Measurements from ENCODE around the gene GPR161.

- TF ChIP-seq CTCF (IDR thresholded peaks at IDR 0.05) = no peak
- TF ChIP-seq POLR2A (IDR thresholded peaks at IDR 0.05) = no peak
Measured at GRCh38 chr1:168097921-168098528, 38.7 kb downstream of the GPR161 start.
